Measurements from ENCODE around the gene ZNF554.

DNA sequence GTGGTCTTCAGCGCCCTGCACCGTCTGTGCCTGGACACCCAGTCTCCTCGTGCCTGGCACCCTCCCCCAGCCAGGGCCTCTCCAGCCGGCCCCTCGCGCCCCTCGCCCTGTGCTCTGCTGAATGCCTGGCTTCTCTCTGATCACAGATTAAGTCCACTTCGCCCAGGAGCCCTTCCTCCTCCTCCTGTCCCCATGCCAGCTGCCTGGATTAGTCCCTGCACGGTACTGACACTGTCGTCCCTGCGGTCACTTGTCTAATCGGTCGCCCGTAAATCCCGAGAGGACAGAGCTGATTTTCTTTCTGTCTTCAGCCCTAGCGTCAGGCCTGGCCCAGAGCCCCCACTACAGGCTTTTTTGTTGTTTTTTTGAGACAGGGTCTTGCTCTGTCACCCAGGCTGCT is 27.8 kb upstream of the ZNF554 start:
- TF ChIP-seq, protein P1, sequence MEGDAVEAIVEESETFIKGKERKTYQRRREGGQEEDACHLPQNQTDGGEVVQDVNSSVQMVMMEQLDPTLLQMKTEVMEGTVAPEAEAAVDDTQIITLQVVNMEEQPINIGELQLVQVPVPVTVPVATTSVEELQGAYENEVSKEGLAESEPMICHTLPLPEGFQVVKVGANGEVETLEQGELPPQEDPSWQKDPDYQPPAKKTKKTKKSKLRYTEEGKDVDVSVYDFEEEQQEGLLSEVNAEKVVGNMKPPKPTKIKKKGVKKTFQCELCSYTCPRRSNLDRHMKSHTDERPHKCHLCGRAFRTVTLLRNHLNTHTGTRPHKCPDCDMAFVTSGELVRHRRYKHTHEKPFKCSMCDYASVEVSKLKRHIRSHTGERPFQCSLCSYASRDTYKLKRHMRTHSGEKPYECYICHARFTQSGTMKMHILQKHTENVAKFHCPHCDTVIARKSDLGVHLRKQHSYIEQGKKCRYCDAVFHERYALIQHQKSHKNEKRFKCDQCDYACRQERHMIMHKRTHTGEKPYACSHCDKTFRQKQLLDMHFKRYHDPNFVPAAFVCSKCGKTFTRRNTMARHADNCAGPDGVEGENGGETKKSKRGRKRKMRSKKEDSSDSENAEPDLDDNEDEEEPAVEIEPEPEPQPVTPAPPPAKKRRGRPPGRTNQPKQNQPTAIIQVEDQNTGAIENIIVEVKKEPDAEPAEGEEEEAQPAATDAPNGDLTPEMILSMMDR (IDR thresholded peaks at IDR 0.05) = no peak
- TF ChIP-seq POLR2A (IDR thresholded peaks at IDR 0.05) (no peak), POLR2AphosphoS5 (IDR thresholded peaks at IDR 0.05) (no peak)

Data from suprapubic skin (tissue), 4 donors.